Measurements from ENCODE around the gene HAVCR1. TPM values are rescaled to one million over a fixed set of nuclear protein-coding genes. Genes with fewer than 3 reads are reported as not detected.

HAVCR1 gene
- polyA plus RNA-seq, 4 donors = 0.10 to 1.4 TPM; not detected in 2

GRCh38 chr5:156991714-156992113, 67.2 kb downstream of the HAVCR1 start:
- no peak overlapping the region for H3K4me3 ChIP-seq (ENCODE audit: low read depth in 1 of 3, low read length in 3 of 3)
- FAIRE-seq (no peak), DNase-seq (no peak)
- H3K4me1 ChIP-seq (ENCODE audit: control insufficient read depth in 3 of 3, insufficient read depth in 2 of 3, low read depth in 1 of 3, low read length in 2 of 3) = no peaks in the 10 kb centered on the region
- H3K27ac ChIP-seq (ENCODE audit: low read depth in 1 of 3, low read length in 2 of 3) = no peak overlapping the region
- no peaks in the 10 kb centered on the region for H3K27me3 ChIP-seq (ENCODE audit: control insufficient read depth in 3 of 3, insufficient read depth in 3 of 3, low read length in 3 of 3)
- no peaks in the 10 kb centered on the region for H3K9me3 ChIP-seq (ENCODE audit: control insufficient read depth in 2 of 2, insufficient read depth in 1 of 2, low read depth in 1 of 2, low read length in 1 of 2)
- H3K36me3 ChIP-seq (ENCODE audit: control insufficient read depth in 3 of 3, insufficient read depth in 2 of 3, low read depth in 1 of 3, low read length in 3 of 3) = no peaks in the 10 kb centered on the region
- 79 to 88% (median 80%) methylated on average over 4 of the region's 4 CpGs for WGBS, 3 donors

- Histone ChIP-seq H3K27ac (ENCODE audit: low read depth in 1 of 3, low read length in 2 of 3) (no peak overlapping the region), H3K4me3 (ENCODE audit: low read depth in 1 of 3, low read length in 3 of 3) (no peak overlapping the region), H3K36me3 (ENCODE audit: control insufficient read depth in 3 of 3, insufficient read depth in 2 of 3, low read depth in 1 of 3, low read length in 3 of 3) (no peaks in the 10 kb centered on the region), H3K27me3 (ENCODE audit: control insufficient read depth in 3 of 3, insufficient read depth in 3 of 3, low read length in 3 of 3) (no peaks in the 10 kb centered on the region), H3K4me1 (ENCODE audit: control insufficient read depth in 3 of 3, insufficient read depth in 2 of 3, low read depth in 1 of 3, low read length in 2 of 3) (no peaks in the 10 kb centered on the region), H3K9me3 (ENCODE audit: control insufficient read depth in 2 of 2, insufficient read depth in 1 of 2, low read depth in 1 of 2, low read length in 1 of 2) (no peaks in the 10 kb centered on the region)
- no peak for FAIRE-seq
- 88 to 92% (median 89%) methylated on average over 9 of the region's 9 CpGs for WGBS, 3 donors
- no peak for DNase-seq
Observed at GRCh38 chr5:156984064-156984463, 74.9 kb downstream of the HAVCR1 start.

DNA sequence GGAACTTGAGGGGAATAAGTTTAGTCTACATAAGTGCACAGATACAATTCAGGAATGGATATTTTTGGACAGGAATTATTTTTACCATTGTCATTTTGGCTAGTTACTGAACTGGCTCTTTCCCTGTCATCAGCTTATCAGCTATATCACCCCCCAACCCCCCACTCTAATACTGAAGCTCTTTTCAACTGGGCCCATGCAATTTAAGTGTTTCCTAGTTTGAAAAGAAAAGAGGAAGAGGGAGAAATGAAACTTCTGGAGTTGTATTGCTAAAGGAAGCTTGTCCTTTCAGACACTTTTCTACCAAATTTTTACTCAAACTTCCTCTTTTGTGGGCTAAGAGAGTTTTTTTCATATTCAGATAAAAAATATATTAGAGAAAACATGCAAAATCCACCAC, 77.4 kb downstream of the HAVCR1 start:
- H3K27me3 ChIP-seq (ENCODE audit: control insufficient read depth in 3 of 3, insufficient read depth in 3 of 3, low read length in 3 of 3) = no peaks in the 10 kb centered on the region
- H3K36me3 ChIP-seq (ENCODE audit: control insufficient read depth in 3 of 3, insufficient read depth in 2 of 3, low read depth in 1 of 3, low read length in 3 of 3) = no peaks in the 10 kb centered on the region
- FAIRE-seq (no peak), DNase-seq (no peak)
- no peak overlapping the region for H3K4me3 ChIP-seq (ENCODE audit: low read depth in 1 of 3, low read length in 3 of 3)
- no peaks in the 10 kb centered on the region for H3K4me1 ChIP-seq (ENCODE audit: control insufficient read depth in 3 of 3, insufficient read depth in 2 of 3, low read depth in 1 of 3, low read length in 2 of 3)
- no peaks in the 10 kb centered on the region for H3K9me3 ChIP-seq (ENCODE audit: control insufficient read depth in 2 of 2, insufficient read depth in 1 of 2, low read depth in 1 of 2, low read length in 1 of 2)
- no peak overlapping the region for H3K27ac ChIP-seq (ENCODE audit: low read depth in 1 of 3, low read length in 2 of 3)

Other genes starting within 250 kb of the HAVCR1 start
- gene PPP1R2B, start 208.8 kb downstream of the HAVCR1 start, polyA plus RNA-seq = under 1 TPM in 2 of 4 donors, not detected in 2; 0.03 to 0.10 TPM
- gene TIMD4, start 95.9 kb downstream of the HAVCR1 start, polyA plus RNA-seq = under 1 TPM in 2 of 4 donors, not detected in 2; 0.43 to 0.51 TPM
- 1 to 10 TPM in 3 of 4 donors, under 1 TPM in 1; 0.45 to 3.0 (median 2.0) TPM for gene HAVCR2, start 49.9 kb upstream of the HAVCR1 start, polyA plus RNA-seq
- gene MED7, start 83.7 kb upstream of the HAVCR1 start, polyA plus RNA-seq = 10 to 100 TPM in 3 of 4 donors, 1 to 10 TPM in 1; 7.8 to 16.0 (median 12.3) TPM
- gene GARIN3, start 107.1 kb upstream of the HAVCR1 start, polyA plus RNA-seq = not detected
- gene ITK, start 121.7 kb upstream of the HAVCR1 start, polyA plus RNA-seq = 1 to 10 TPM in 3 of 4 donors, under 1 TPM in 1; 0.67 to 2.7 (median 1.4) TPM
- gene CYFIP2, start 207.0 kb upstream of the HAVCR1 start, polyA plus RNA-seq = 10 to 100 TPM in 2 of 4 donors, 1 to 10 TPM in 2; 6.3 to 33.4 (median 10.3) TPM

Measured in small intestine (tissue), 7 donors.